HG02870 (cell line): ENCODE measurements around the gene SPINDOC.

Source experiments
- ATAC-seq: cut with Tn5 transposase; IDR thresholded peaks from one replicate; pipeline ENCODE4 v1.9.1; 2021; ENCODE audit warnings: mild to moderate bottlenecking, moderate library complexity; ENCODE audit not compliant: unreplicated experiment

SPINDOC gene

GRCh38 chr11:63829823-63830489 lies 16.7 kb downstream of the SPINDOC start:
- no peak for ATAC-seq

- ATAC-seq: no peak
These were observed 18.1 kb downstream of the SPINDOC start for GRCh38 chr11:63831326-63831725.

DNA sequence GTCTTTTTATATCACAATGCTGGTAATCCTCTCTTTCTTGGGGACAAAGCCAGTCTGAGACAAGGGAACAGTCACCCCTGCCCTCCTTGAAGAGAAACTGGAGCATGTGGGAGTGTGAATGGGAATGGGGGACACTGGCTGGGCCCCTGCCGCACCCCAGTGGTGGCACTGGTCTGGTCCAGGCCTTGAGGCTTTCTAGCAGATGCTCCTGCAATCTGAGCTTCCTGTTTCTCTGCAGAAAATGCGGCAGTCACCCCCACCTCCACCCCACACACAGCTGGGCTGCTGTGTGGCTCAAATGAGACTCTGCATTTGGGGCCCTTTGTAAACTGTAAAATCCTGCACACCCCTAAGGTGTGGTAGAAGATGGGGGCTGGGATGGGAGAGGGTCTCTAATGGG lies 19.1 kb downstream of the SPINDOC start:
- ATAC-seq: no peak

DNA sequence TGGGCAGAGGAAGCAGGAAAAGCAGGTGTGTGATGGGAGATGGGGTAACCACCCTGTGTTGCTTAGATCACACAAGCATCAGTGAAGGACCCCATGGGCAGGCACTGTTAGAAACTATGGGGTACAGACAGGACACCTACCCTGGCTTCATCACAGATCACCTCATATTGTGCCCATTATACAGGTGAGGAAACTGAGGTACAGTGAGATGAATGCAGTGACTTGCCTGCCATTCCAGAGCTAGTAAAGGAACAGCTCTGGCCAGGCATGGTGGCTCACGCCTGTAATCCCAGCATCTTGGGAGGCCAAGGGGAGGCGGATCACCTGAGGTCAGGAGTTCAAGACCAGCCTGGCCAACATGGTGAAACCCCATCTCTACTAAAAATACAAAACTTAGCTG lies 19.8 kb downstream of the SPINDOC start:
- no peak for ATAC-seq

DNA sequence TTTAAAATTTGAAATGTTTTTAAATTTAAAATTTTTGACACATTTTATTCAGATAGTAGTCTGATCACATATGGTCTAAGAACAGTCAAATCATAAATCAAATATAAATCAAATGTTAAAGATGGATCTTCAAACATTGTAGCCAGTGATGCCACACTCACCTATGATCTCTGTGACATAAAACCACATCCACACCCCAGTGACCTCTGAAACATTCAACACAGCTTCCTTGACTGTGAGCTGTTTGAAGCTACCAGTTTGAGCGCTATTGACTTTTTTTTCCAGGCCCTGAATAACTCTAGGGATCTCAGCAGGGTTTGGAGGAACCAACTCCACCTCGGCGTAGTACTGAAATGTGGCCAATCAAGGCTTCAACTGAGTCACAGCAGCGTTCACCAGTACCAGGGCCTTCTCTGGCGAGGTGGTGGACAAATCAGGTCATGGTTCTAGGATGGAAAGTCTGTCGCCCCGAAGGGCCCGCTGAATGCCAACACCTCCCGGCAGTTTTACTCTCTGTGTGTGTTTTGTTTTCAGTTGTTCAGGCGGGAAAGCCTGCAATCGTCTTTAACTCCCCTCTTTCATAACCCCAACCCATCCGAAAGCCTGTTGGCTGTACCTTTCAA lies 21.4 kb downstream of the SPINDOC start:
- ATAC-seq: no peak

DNA sequence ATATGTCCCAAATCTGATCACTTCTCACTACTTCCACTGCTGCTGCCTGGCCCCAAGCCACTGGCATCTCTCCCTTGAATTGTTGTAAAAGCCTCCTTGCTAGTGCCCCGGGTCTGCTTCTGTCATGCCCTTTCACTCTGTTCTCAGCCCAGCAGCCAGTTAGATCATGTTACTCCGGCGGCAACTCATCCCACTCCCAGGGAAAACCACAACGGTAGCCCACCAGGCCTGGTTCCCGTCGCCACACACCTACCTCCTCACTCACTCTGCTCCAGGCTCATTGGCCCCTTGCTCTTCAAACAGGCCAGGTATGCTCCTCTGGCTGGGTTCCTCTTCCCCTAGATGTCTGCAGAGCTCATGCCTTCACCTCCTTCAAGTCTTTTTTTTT lies 21.9 kb downstream of the SPINDOC start:
- ATAC-seq: no peak

DNA sequence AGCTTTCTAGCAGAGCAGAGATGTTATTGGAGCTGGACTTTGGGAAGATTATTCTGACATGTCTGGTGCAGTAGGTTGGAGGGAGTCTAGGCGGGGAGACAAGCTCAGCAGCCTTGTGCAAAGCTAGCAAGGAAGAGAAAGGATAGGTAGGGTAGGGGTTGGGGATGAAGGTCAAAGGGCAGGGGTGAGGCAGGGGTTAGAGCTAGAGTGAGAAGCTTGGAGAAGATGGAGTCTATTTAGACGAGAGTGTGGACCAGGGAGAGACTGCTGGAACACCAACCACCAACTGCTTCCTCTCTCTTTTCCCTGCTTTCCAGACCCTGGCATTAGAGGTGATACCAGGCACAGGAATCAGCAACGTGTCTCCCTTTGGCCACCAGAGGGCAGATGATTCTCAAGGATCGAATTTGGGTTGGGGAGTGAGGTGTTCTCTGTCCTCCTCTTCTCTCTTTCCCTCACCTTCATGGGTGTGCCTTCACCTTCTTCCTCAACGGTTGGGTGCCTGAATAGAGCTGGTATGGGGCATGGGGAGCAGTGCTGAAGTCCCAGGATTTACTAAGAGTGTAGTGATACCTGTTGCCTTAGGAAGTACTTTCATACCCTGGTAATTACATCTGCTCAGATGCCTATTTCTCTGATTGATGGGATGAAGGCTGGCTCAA lies 23.9 kb downstream of the SPINDOC start:
- no peak for ATAC-seq

DNA sequence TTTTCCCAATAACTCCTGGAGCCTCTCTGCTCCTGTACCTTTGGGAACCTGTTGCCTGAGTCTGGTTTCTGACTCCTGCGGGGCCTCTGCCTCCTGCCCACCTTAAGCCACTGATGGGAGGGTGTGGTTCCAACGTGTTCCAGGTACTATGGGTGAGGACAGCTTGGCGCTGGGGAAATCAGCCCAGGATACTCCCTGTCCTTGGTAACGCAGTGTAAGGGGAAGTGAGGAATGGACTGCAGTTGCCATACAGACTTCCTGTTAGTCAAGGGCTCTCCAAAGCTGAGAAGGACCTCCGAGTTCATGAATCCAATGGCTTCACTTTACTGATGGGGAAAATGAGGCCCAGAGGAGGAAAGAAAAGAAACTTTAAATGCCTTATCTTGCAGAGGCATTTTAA lies 24.5 kb downstream of the SPINDOC start:
- ATAC-seq: no peak

DNA sequence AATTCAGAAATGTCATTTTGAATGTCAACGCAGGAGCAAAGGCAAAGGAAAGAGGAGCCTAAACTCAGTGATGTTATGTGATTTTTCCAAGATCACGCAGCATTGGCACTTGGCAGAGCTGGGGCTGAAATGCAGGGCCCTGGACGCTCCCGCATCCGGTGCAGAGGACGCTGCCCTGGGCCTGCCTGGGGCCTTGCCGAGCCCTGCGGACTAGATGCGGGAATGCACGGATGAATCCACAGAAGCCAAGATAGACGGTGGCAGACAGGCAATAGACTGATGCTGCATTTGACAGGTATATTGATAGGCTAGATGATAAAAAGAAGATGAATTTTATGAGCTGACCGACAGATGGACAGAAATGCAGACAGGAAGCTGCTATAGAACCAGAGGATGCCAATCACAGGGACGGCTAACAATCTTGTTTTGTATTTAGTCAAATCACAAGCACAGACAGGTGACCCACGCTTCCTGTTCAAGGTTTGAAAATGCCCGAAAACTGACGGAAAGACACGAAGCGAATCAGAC lies 25.0 kb downstream of the SPINDOC start:
- ATAC-seq: no peak

GRCh38 chr11:63838678-63839507 lies 25.6 kb downstream of the SPINDOC start, which contains the start of gene MARK2:
Gene MARK2 (plus strand): TSS chr11:63839110. CDS start chr11:63839507, 397 bp downstream.
- ATAC-seq: peak; percentile 71

- ATAC-seq: no peak
These were observed 26.5 kb downstream of the SPINDOC start for GRCh38 chr11:63839508-63840355.

DNA sequence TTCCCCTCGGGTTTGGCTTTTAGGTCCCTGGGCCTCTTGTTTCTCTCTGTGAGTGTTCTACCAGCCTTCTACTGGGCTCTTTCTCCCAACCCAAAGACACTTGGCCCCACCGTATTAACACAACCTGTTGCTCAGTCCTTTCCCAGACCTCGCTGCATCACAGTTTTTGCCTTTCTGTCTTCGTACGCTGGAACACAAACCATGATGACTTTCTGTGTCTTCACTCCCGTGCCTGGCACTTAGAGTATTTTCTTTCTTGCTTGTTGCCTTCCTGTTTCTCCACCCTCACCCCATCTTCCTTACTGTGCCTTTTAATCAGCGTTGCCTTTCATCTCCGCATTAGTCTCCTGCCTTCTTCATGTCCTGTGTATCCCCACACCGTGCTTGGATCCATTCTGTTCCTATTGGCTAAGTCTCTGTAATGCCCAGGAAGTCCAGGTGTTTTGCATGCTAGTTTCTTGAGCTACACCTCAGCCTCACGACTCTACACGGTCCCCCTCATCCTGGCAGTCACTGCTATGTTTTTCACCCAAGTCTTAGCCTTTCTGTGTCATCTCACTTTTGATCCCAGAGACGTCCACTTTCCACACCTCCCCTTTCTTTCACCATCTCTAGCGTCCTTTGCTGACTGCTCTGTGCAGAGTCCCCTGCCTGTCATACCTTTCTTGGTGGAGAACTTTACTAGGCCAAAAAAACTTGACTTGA lies 27.3 kb downstream of the SPINDOC start:
- no peak for ATAC-seq

DNA sequence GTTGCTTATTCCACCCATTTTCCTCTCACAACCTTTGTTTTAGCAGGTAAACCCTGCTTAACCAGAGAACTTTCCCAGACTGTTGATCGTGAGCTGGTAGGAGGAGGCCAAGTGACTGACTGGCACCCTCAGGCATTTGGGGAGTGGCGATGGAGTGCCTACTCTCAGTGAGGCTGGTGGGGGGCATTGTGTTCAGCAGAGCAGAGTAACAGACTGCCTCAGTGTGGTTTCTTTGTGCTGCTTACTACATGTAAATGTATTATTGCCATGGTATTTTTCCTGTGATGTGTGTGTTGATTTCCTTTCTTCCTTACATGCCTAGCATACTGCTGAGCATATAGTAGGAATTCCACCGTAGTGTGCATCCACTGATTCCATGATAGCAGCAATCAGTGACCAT lies 28.3 kb downstream of the SPINDOC start:
- ATAC-seq: no peak

GRCh38 chr11:63843041-63843440 lies 29.8 kb downstream of the SPINDOC start:
- ATAC-seq: no peak

- no peak for ATAC-seq
These were observed 31.6 kb downstream of the SPINDOC start for GRCh38 chr11:63844836-63845235.

DNA sequence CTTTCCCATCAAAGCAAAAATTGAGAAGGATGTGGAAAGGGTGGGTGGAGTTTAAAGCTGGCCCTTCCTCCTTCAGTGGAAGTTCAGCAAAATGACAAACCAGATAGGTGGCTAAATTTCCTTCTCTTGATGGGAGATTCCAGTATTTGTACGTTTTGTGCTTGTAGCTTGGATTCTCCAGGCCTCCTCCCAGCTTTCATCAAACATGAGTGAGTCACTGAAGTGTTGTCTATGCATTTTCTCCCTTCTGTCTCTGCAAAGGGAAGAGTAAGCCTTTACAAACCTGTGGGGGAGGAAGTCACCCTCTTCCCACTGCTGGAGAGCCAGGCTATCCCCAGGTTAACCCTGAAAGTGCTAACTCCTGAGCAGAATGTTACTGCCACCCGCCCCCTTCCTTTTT lies 32.0 kb downstream of the SPINDOC start:
- no peak for ATAC-seq

DNA sequence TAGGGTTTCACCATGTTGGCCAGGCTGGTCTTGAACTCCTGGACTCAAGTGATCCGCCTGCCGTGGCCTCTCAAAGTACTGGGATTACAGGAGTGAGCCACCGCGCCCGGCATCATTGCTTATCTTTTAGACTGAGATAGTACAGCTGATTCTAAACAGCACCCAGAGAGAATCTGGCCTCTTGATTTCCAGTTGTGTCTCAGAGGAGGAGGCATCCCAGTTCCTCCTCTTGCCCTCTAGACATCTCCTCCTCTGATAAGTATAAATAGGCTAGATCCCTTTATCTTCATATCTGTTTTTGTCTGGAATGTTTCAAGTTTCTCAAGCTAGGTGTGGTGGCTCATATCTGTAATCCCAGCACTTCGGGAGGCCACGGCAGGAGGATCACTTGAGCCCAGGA lies 32.7 kb downstream of the SPINDOC start:
- ATAC-seq: no peak

DNA sequence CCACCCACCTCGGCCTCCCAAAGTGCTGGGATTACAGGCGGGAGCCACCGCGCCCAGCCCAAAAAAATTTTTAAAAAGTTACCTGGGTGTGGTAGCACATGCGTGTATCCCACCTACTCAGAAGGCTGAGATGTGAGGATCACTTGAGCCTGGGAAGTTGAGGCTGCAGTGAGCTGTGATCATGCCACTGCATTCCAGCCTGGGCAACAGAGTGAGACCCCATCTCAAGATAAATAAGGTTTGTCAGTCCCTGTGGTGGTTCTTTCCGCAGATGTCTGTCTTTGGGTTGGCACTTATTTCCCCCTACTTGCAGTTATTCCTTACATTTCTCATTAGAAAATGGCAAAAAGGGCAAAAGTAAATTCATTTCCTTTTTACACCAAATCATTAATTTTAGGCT lies 33.6 kb downstream of the SPINDOC start:
- ATAC-seq: no peak

GRCh38 chr11:63847363-63847762 lies 34.1 kb downstream of the SPINDOC start:
- no peak for ATAC-seq

- no peak for ATAC-seq
These were observed 36.4 kb downstream of the SPINDOC start for GRCh38 chr11:63849691-63850090.
